Smooth muscle cell (in vitro differentiated cells): ENCODE measurements around the gene ZNF385C. TPM values are rescaled to one million over a fixed set of nuclear protein-coding genes. Genes with fewer than 3 reads are reported as not detected.

Experiments used
- DNase-seq: peaks from one replicate; lab custom pipeline; 2025; ENCODE audit not compliant: unreplicated experiment; lab: John Stamatoyannopoulos, UW
- H2AFZ ChIP-seq: fragments of 200-600 bp; sonication (generic); 2 replicates; pipeline ENCODE4 v1.6.0; 2016; ENCODE audit warnings: antibody characterized with exemption, low read depth, mild to moderate bottlenecking
- H3F3A ChIP-seq: fragments of 200-600 bp; sonication (generic); 2 replicates; pipeline ENCODE4 v1.6.0; 2017; ENCODE audit warnings: antibody characterized with exemption, low read depth
- H3K27ac ChIP-seq: fragments of 200-600 bp; sonication (generic); 2 replicates; pipeline ENCODE4 v1.5.1; 2016; ENCODE audit warnings: low read depth, mild to moderate bottlenecking
- H3K27me3 ChIP-seq: fragments of 200-600 bp; sonication (generic); 2 replicates; pipeline ENCODE4 v1.6.1; 2016; ENCODE audit warnings: low read depth, mild to moderate bottlenecking
- H3K36me3 ChIP-seq: fragments of 200-600 bp; sonication (generic); 2 replicates; pipeline ENCODE4 v1.5.1; 2016; ENCODE audit warnings: low read depth
- H3K4me1 ChIP-seq: fragments of 200-600 bp; sonication (generic); 2 replicates; pipeline ENCODE4 v1.5.1; 2016; ENCODE audit warnings: low read depth
- H3K4me2 ChIP-seq: fragments of 200-600 bp; sonication (generic); 2 replicates; pipeline ENCODE4 v1.6.0; 2016; ENCODE audit warnings: mild to moderate bottlenecking
- H3K4me3 ChIP-seq: fragments of 200-600 bp; sonication (generic); 2 replicates; pipeline ENCODE4 v1.5.1; 2016; ENCODE audit warnings: mild to moderate bottlenecking
- H3K79me2 ChIP-seq: fragments of 200-600 bp; sonication (generic); 2 replicates; pipeline ENCODE4 v1.6.0; 2016; ENCODE audit warnings: low read depth, mild to moderate bottlenecking
- H3K9ac ChIP-seq: fragments of 200-600 bp; sonication (generic); 2 replicates; pipeline ENCODE4 v1.6.0; 2016; ENCODE audit warnings: low read depth
- H3K9me3 ChIP-seq: fragments of 200-600 bp; sonication (generic); replicated peaks from 2 replicates; pipeline ENCODE4 v1.5.1; 2016; ENCODE audit warnings: low read depth
- H4K20me1 ChIP-seq: fragments of 200-600 bp; sonication (generic); 2 replicates; pipeline ENCODE4 v1.6.0; 2016; ENCODE audit warnings: low read depth
- CTCF ChIP-seq: fragments of 200-600 bp; sonication (generic); IDR thresholded peaks from 2 replicates; pipeline ENCODE4 v1.5.1; 2017; ENCODE audit warnings: borderline replicate concordance, mild to moderate bottlenecking, antibody characterized with exemption; ENCODE audit not compliant: insufficient read depth, poor library complexity, severe bottlenecking
- WGBS: methylation state at CpG from one replicate; pipeline ENCODE4 v1.1.7; 2016; ENCODE audit warnings: low lambda C conversion rate; 5-methylcytosine and 5-hydroxymethylcytosine counted together
- polyA plus RNA-seq: library from polyadenylated mRNA; unstranded; fragments of >200 nt; fragmentation: Nextera tagmentation; extraction: Ambion mirVana; gene quantifications from 2 replicates; pipeline ENCODE4 v1.2.1, GENCODE V29; 2016
- total RNA-seq: library from RNA; depleted of rRNA; stranded (reverse); fragments of >200 nt; gene quantifications from 2 replicates; pipeline ENCODE4 v1.2.3, GENCODE V29; 2014

Gene ZNF385C
- total and polyA plus RNA-seq, 2 experiments from 2014 or later: 0.45 to 0.70 TPM

- H3K4me1 ChIP-seq: no peaks in the 10 kb centered on the region
- WGBS: 86% methylated on average over 6 of the region's 6 CpGs
Observed at GRCh38 chr17:42075789-42076188, 22.5 kb downstream of the ZNF385C start.

GRCh38 chr17:42072323-42073187 is 25.7 kb downstream of the ZNF385C start:
- no peak for DNase-seq
- H3K4me1 ChIP-seq: no peaks in the 10 kb centered on the region
- H4K20me1 ChIP-seq: no peaks in the 10 kb centered on the region
- H3K9me3 ChIP-seq: no peaks in the 10 kb centered on the region
- no peak overlapping the region for H2AFZ ChIP-seq
- peak overlapping the region; percentile 31 for H3K4me3 ChIP-seq
- H3K9ac ChIP-seq: no peak overlapping the region
- H3K79me2 ChIP-seq: no peaks in the 10 kb centered on the region
- H3K27me3 ChIP-seq: peaks cover 40% of the 10 kb centered on the region
- H3K36me3 ChIP-seq: no peaks in the 10 kb centered on the region
- TF ChIP-seq CTCF: no peak
- H3K27ac ChIP-seq: no peak overlapping the region
- 12% methylated on average over 39 of the region's 67 CpGs for WGBS
- peak overlapping the region; percentile 79 for H3K4me2 ChIP-seq
- no peaks in the 10 kb centered on the region for H3F3A ChIP-seq

More at GRCh38 chr17:42075789-42076188, 22.5 kb downstream of the ZNF385C start:
- Histone ChIP-seq H2AFZ (no peak overlapping the region), H3K79me2 (no peaks in the 10 kb centered on the region), H3K27ac (no peak overlapping the region), H3F3A (no peaks in the 10 kb centered on the region), H3K36me3 (no peaks in the 10 kb centered on the region), H3K9ac (no peak overlapping the region), H3K9me3 (no peaks in the 10 kb centered on the region), H4K20me1 (no peaks in the 10 kb centered on the region), H3K4me3 (no peak overlapping the region), H3K4me2 (no peak overlapping the region), H3K27me3 (peaks cover 33% of the 10 kb centered on the region)
- no peak for DNase-seq
- TF ChIP-seq CTCF: no peak

- Histone ChIP-seq H2AFZ (no peak overlapping the region), H3K4me2 (peak overlapping the region; percentile 79)
- WGBS: 33% methylated on average over 3 of the region's 3 CpGs
Observed at GRCh38 chr17:42071810-42072209, 26.5 kb downstream of the ZNF385C start.

More at GRCh38 chr17:42071810-42072209, 26.5 kb downstream of the ZNF385C start:
- Histone ChIP-seq H3K9ac (no peak overlapping the region), H3K79me2 (no peaks in the 10 kb centered on the region), H3K4me1 (no peaks in the 10 kb centered on the region), H3K27me3 (peaks cover 40% of the 10 kb centered on the region), H3F3A (no peaks in the 10 kb centered on the region), H4K20me1 (no peaks in the 10 kb centered on the region), H3K36me3 (no peaks in the 10 kb centered on the region), H3K4me3 (no peak overlapping the region), H3K27ac (no peak overlapping the region), H3K9me3 (no peaks in the 10 kb centered on the region)
- TF ChIP-seq CTCF: no peak
- DNase-seq: no peak
